HG03064 (cell line): ENCODE data around the gene WASHC4.

Experiments
- ATAC-seq: cut with Tn5 transposase; IDR thresholded peaks from one replicate; pipeline ENCODE4 v1.9.1; 2021; ENCODE audit warnings: low read depth; ENCODE audit not compliant: unreplicated experiment

Gene WASHC4, protein sequence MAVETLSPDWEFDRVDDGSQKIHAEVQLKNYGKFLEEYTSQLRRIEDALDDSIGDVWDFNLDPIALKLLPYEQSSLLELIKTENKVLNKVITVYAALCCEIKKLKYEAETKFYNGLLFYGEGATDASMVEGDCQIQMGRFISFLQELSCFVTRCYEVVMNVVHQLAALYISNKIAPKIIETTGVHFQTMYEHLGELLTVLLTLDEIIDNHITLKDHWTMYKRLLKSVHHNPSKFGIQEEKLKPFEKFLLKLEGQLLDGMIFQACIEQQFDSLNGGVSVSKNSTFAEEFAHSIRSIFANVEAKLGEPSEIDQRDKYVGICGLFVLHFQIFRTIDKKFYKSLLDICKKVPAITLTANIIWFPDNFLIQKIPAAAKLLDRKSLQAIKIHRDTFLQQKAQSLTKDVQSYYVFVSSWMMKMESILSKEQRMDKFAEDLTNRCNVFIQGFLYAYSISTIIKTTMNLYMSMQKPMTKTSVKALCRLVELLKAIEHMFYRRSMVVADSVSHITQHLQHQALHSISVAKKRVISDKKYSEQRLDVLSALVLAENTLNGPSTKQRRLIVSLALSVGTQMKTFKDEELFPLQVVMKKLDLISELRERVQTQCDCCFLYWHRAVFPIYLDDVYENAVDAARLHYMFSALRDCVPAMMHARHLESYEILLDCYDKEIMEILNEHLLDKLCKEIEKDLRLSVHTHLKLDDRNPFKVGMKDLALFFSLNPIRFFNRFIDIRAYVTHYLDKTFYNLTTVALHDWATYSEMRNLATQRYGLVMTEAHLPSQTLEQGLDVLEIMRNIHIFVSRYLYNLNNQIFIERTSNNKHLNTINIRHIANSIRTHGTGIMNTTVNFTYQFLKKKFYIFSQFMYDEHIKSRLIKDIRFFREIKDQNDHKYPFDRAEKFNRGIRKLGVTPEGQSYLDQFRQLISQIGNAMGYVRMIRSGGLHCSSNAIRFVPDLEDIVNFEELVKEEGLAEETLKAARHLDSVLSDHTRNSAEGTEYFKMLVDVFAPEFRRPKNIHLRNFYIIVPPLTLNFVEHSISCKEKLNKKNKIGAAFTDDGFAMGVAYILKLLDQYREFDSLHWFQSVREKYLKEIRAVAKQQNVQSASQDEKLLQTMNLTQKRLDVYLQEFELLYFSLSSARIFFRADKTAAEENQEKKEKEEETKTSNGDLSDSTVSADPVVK

DNA sequence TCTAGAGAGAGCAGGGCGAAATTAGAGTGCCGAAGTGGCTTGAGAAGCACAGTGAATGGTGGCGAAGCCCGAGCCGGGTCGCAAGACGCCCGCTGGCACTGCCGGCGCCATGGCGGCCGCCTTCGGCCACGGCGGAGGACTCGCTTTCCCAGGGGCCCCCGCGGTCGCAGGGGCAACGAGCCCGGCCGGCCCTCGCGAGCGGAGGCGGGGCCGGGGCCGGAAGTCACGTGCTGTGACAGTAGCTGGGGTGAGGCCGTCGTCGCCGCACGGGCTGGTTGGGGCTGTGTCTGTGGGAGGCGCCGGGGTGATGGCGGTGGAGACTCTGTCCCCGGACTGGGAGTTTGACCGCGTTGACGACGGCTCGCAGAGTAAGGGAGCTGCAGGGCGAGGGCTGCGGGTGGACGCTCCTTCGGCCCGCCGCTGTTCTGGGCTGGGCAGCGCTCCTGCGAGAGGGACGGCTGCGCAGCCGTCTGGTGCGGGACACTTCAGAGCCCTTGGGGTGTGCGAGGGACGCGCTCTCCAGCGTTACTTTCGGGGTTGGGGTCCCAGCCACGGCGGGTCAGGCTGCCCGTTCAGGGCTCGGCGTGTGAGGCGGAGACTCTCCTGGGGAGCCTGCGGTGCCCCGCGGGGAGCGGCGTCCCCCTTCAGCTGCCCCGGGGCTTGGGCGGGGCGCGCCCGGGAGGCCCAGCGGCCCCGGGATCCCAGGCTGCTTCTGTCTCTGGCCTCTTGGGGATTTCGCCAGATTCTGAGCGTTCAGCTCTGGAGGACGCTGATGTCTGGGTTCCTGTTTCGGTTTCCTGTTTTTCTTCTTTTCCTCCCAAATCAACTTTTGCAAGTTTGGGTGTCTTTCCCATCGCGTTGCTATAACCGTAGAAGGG, at the start of gene WASHC4:
WASHC4 (plus strand) TSS at position 238 of the 878 bp plus-strand sequence; CDS start at position 308, 70 bp downstream.
- ATAC-seq, result peak; percentile 84

DNA sequence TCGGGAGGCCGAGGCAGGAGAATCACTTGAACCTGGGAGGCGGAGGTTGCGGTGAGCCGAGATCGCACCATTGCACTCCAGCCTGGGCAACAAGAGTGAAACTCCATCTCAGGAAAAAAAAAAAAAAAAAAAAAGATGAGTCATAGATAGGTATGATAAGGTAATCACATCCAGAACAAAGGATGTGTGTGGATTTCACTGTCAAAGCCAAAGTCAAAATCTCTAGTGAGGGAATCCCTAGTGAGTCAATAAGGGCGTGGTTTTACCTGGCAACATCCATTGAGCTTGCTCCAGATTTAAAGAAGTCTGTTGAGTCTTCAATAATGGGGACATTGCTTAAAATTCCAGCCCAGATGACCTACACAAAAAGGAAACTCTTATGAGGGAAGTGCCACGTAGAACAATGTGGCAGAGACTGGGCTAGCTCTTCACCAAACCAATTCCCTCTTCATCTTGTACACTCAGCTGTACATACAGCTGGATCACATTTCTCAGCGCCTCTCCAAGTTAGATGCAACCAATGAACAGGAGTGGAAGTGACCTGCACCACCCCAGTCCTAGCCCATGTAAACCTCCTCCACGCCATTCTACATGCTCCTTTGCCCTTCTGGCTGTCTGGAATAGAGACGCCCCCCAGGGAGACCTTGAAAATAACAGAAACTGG, 46.7 kb upstream of the WASHC4 start:
- no peak for ATAC-seq

DNA sequence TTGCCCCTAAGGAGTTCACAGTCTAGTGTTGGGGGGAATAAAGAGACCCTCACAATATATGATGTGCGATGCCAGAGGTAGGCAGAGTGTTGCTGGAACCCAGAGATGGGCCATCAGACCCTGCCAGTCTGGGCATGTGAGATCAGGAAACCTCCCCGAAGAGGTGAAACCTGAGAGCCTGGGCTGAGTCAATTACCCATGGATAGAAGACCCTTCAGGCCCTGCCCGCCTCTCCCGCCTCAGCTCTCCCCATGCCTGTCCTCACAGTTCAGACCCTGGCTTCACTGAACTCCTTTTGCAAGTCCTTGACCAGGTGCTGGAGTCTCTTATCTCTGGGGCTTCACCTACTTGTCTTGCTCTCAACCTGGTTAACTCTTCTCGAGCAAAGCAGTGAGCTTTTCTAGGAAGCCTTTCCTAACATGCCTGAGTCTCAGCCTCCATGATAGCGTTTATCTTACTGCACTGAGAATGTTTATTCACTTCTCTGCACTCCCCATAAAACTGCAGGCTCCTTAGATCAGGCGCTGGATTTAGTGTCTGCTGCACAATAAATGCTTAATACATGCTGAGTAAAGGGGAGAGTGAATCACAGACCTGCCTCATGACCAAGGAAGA, 42.9 kb upstream of the WASHC4 start:
- ATAC-seq, result no peak

DNA sequence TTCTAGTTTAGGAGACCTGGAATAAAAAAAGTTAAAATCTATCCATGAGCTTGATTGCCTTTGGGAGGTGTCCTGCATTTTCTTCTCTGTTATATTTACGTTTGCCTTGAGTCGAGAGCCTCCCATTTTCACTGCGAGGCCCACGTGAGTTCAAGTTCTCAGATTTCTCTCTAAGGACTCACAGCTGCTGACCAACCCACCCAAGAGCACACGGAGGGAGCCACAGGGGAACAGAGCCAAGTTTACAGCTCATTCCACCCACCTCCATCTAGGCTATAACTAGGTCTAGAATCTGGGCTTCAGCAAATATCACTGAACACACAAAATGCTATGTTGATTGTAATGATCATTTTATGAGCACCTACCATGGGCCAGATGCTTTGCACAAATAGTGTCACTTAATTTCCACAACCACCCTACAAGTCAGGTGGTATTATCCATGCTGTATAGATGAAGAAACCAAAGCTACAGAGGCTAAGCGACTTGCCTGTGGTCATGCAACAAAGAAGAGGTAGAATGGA, 40.0 kb upstream of the WASHC4 start:
- no peak for ATAC-seq

DNA sequence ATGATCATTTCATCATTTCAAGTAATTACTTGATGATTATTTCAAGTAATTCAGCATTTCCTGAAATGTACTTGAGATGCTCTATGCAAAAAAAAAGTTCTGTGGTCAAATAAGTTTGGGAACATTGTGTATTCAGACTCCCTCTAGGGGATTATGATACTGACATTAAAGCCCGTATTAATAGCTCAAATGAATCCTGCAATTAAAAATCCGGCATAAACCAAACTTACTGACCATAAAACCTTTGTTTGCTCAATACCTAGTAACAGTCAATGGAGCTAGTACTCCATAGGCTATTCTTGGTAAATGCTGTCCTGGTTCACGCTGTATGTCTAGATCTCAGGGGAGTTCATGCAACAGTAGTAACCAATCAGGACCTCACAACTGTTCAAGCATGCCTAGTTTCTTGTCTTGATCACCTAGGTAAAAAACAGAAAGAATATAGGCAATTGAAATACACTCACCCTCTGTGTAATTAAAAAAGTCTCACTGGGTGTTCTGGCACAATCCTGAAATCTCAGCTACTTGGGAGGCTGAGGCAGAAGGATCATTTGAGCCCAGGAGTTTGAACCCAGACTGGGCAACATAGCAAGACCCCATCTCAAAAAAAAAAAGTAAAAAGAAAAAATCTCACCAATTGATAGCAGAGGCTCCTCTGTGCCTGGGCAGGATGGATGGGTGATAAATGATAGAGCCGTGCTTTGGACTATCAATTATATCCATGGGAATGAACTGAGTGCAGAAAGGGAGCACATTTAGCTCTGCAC, 37.4 kb upstream of the WASHC4 start:
- no peak for ATAC-seq

DNA sequence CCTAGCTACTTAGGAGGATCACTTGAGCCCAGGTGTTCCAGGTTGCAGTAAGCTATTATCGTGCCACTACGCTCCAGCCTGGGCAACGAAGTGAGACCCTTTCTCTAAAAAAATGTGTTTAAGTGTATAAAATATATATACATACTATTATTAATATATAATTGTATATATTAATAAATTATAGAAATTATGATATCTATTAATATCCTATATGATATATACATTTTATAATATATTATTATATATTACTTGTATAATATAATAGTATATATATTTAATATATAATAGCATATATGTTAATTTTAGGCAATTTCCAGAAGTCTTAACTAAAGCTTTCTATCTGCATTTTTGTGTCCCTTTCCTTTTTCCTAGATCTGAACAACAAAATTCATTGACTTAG, 35.5 kb upstream of the WASHC4 start:
- ATAC-seq, result no peak

DNA sequence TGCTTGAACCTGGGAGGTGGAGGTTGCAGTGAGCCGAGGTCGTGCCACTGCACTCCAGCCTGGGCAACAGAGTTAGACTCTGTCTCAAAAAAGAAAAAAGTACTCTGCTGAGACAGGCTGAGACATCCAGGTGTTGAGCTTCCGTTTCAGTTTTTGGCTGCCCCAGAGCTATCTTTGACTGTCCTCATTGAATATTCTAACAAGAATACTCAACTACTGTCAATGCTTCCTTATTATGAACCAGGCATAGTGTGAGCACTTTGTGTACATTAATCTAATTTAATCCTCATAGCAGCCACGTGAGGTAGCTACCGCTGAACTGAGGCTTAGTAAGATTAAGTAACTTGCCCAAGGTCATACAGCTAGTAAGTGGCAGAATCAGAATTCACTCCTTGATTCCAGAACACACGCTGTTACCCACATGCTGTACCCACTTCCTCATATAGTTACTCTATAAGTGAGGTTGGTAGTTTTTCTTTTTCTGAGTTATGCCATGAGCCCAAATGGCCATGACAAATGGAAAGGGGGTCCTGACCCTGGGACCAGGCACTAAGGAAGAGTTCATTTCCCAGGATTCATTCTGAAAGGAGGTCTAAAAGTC, 34.5 kb upstream of the WASHC4 start:
- ATAC-seq, result no peak

DNA sequence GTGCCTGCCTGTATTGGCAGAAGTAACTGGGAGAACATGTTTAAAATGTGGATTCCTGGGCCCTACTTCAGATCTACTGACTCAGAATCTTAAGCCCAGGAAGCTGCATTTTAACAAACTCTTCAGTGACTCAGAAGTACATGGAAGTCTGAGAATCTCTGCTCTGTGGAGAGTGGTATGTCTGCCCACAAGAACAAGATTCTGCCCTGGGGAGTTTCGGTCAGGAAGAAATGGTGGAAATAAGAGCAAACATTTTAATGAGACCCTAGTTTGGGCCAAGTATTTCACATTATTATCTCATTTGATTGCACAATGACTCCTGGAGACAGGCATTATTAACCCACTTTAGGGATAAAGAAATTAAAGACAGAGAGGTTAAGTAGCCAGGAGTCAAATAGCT, 31.4 kb upstream of the WASHC4 start:
- ATAC-seq, result no peak

DNA sequence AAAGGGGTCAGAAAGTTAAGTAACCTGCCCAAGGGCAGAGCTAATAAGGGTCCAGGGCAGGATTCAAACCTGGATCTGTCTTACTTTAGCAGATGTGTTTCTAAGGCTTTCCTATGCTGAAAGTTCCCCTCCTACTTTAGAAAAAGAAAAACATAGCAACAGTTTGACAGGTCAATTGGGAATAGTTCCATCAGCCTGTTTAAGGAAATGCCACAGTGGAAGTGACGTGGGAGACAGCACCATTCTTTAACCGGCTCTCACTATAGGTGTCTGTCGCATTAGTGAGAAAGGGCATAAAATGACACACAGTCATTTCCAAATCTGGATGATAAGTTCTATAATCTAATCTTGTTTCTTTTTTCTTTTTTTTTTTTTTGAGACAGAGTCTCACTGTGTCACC, 30.6 kb upstream of the WASHC4 start:
- no peak for ATAC-seq

DNA sequence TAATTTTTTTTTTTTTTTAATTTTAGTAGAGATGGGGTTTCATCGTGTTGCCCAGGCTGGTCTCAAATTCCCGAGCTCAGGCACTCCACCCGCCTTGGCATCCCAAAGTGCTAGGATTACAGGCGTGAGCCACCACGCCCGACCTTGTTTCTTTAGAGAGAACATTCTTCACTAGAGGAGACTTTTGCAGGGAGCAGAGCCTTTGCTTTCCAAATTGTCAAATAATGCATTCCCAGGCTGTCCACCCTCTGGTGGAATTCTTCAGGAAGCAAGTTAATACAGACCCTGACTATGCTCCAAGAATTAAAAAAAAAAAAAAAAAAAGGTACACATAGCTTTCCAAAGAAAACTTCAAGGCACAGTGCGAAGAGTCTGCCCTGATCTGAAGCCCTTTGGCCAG, 30.1 kb upstream of the WASHC4 start:
- no peak for ATAC-seq

DNA sequence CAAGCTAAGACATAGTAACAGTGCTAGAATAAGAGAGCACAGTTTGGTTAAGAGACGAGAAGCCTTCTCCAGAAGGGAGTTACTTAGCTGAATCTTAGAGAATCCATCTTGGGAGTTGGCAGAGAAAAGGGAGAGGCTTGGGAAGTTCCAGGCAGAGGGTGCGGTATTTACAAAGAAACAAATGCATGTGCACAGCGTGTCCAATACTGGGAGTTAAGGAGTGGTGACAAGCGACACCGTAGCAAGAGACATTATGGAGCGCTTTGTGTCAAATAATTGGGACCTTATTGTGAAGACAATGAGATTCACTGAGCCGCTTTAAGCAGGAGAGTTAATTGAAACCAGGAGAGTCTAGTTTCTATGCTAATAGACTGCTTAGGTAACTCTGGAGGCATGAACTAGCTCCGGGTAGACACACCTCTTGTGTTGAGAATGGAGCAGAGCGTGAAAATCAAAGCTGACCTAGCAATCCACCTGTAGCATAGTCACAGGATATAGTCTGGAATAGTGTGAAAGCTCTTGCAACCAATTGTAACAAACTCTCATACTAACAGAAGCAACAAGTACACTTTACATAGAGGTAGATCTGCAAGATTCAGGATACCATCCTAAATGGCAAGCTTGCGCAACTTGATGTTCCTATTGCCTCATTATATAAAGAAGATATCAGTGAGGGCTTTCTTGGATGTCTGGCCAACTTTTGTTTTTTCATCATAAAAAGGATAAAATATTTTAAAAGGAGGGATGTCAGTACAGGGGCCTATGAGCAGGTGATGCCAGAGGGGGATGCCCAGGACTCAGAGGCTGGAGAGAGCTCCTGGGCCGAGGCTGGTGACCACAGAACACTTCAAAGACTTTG, 28.6 kb upstream of the WASHC4 start:
- no peak for ATAC-seq

DNA sequence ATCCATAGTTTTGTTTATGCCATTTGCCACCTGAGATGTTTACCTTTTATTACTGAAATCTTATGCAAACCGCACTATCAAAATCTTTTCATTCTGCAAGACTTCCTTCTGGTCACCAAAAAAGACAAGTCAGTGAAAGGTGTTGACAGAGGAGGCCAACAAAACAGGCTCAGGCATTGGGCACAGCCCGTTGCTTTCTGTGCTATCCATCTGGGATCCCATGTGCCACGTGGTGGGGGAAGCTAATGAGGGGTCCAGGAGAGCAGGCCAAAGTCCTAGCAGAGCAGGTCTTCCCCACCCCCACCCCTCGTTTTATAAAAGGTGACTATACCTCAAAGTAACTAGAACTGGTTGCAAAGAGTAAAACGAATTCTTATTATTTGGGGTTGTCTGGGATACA, 24.5 kb upstream of the WASHC4 start:
- ATAC-seq, result no peak

DNA sequence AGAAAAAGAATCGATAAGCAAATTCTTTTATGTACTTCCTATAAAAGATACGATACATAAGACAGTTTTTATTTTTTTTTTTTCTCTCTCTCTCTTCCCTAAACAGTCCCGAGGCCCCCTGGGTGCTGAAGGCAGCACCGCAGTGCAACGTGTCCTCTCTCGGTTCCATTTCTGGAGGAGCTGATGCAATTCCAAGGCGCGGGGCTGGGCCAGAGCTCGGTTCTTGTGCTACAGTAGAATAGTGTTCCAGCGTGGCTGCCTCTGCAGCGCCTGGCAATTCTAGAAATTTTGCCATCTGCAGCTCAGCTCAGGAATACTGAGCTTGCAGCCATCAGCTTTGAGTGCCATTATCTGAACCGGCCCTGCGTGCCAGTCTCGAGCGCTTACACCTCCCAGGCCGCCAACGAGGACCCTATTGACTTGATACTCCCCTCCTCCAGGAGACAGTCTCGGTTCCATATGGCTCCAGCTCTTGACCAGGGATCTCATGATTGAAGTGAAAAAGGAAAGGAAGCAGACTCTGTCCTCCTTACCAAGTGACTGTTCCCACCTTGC, 23.9 kb upstream of the WASHC4 start:
- no peak for ATAC-seq

DNA sequence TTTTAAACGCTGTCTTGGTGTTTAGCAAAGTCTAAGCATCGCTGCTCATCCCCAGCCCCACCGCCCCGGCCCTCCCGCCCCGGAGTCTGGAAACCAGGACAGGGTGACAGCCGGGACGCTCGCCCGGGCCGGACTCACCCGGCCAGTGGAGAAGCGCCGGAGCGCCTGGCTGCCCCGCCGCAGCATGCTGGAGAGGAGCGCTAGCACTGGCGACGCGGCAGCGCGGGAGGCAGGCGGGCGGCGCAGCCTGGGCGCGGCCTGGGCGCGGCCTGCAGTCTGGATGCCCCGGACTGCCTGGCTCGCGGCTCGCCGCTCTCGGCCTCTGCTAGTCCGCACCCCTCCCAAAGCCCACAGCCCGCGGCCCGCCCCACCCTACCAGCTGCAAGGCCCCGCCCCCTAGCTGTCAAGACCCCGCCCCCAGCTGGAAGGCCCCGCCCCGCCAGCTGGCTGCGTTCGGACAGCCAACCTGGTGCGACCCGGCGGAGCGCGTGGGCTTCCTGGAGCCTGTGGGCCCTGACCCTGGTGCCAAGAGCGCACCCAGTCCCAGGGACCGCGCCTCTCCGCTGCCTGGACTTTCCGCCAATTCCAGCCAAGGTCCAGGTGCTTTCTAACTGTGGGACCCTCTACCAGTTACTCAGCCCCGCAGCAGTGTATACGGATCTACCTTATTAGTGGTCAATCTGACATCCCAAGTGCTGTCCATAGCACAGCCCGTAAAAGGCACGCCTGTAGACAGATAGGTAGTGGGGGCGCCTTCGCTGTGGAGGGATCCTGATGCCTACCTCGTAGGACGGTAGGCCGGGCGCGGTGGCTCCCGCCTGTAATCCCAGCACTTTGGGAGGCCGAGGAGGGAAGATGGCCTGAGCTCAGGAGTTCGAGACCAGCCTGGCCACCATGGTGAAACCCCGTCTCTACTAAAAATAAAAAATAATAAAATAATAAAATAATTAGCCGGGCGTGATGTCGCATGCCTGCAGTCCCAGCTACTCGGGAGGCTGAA, 23.0 kb upstream of the WASHC4 start, which contains the start of gene ALDH1L2:
ALDH1L2 (minus strand) TSS at position 208 of the 1,000 bp plus-strand sequence; CDS start at position 186, 22 bp downstream.
- ATAC-seq, result no peak

DNA sequence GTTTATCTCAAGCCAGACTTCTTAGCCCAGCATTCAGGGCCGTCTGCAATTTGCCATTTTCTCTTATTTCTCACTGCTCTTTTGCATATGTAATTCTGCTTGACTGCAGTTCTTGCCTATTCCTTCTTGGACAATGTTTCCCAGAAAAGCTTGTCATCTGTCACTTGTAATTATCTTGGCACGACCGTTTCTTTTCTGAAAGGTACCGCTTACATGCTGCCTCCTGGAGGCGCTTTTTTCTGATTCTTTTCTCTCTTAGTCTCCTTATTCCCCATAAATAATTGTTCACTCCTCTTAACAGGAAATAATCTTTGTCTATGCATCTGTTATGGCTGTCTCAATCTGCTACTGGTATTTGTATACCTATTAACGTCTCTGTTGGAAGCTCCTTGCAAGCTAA, 22.0 kb upstream of the WASHC4 start:
- no peak for ATAC-seq
